ENCODE data around the gene MAOB. TPM values are rescaled to one million over a fixed set of nuclear protein-coding genes. Genes with fewer than 3 reads are reported as not detected.

Gene MAOB
- total and polyA plus RNA-seq, 10 of the 15 experiments (the other 5 are each of a cell fraction or from before 2014, with no cell fraction given), result 0.21 TPM; not detected in 9

GRCh38 chrX:43716696-43717095, 165.6 kb downstream of the MAOB start:
- FAIRE-seq (no peak), ATAC-seq (no peak), DNase-seq (ENCODE audit: low read depth, low spot score) (no peak)
- intact Hi-C loops (cut with micrococcal nuclease; ENCODE audit: unreplicated experiment), result no loop called here
- no peaks in the 10 kb centered on the region for H3K36me3 ChIP-seq (ENCODE audit: control insufficient read depth in 2 of 2, insufficient read depth in 2 of 2, low read length in 1 of 2)
- no peaks in the 10 kb centered on the region for H3K4me1 ChIP-seq (ENCODE audit: control insufficient read depth, insufficient read depth, low read length)
- 0% methylated on average over 1 of the region's 1 CpG for WGBS (ENCODE audit: insufficient coverage, insufficient replicate concordance, low lambda C conversion rate, missing lambda C conversion rate)
- no peaks in the 10 kb centered on the region for H3K79me2 ChIP-seq (ENCODE audit: control insufficient read depth, insufficient read depth, low read length)
- RAD21 ChIA-PET (ENCODE audit: unreplicated experiment), result no interaction called here
- H3K4me3 ChIP-seq, result no peak overlapping the region
- in situ Hi-C loops (cut with MboI), result no loop called here
- H3K27ac ChIP-seq (ENCODE audit: control insufficient read depth, insufficient read depth), result no peak overlapping the region
- BruUV-seq (replicated peaks), result no TSS peak
- H4K20me1 ChIP-seq (ENCODE audit: control insufficient read depth, insufficient read depth), result no peaks in the 10 kb centered on the region
- CTCF ChIA-PET, result no interaction called here
- no peak overlapping the region for H3K9ac ChIP-seq (ENCODE audit: control insufficient read depth, insufficient read depth, low read length)
- H3K9me3 ChIP-seq (replicated peaks; ENCODE audit: control insufficient read depth, insufficient read depth, low read length), result no peaks in the 10 kb centered on the region
- POLR2A ChIA-PET, result no interaction called here
- H3K4me2 ChIP-seq (ENCODE audit: control insufficient read depth, insufficient read depth), result no peak overlapping the region
- H3K27me3 ChIP-seq (replicated peaks in 1 of 2; ENCODE audit: control insufficient read depth in 2 of 2, insufficient read depth in 2 of 2, low read length in 1 of 2), result no peaks in the 10 kb centered on the region
- TF ChIP-seq FOXM1 (IDR thresholded peaks at IDR 0.05; ENCODE audit: low read depth, low read length) (no peak), HDAC2 (IDR thresholded peaks at IDR 0.05) (no peak), POLR2AphosphoS2 (IDR thresholded peaks at IDR 0.05; ENCODE audit: low read depth, low read length) (no peak), PAX5 (IDR thresholded peaks at IDR 0.05; ENCODE audit: borderline replicate concordance, low read depth, low read length) (no peak), NRF1 (conservative IDR thresholded peaks at IDR 0.05; ENCODE audit: low read depth, low read length) (no peak), BCL3 (IDR thresholded peaks at IDR 0.05; ENCODE audit: borderline replicate concordance, insufficient read depth, low read depth, low read length, poor library complexity, severe bottlenecking) (no peak), POLR2AphosphoS5 (IDR thresholded peaks at IDR 0.05; ENCODE audit: low read length) (no peak), HCFC1 (IDR thresholded peaks at IDR 0.05; ENCODE audit: low read length) (no peak), NFXL1 (IDR thresholded peaks at IDR 0.05; ENCODE audit: borderline replicate concordance) (no peak), NFYA (IDR thresholded peaks at IDR 0.05; ENCODE audit: borderline replicate concordance, low read depth, low read length) (no peak), KDM1A (IDR thresholded peaks at IDR 0.05; ENCODE audit: borderline replicate concordance) (no peak)
- TF ChIP-seq, protein P1, sequence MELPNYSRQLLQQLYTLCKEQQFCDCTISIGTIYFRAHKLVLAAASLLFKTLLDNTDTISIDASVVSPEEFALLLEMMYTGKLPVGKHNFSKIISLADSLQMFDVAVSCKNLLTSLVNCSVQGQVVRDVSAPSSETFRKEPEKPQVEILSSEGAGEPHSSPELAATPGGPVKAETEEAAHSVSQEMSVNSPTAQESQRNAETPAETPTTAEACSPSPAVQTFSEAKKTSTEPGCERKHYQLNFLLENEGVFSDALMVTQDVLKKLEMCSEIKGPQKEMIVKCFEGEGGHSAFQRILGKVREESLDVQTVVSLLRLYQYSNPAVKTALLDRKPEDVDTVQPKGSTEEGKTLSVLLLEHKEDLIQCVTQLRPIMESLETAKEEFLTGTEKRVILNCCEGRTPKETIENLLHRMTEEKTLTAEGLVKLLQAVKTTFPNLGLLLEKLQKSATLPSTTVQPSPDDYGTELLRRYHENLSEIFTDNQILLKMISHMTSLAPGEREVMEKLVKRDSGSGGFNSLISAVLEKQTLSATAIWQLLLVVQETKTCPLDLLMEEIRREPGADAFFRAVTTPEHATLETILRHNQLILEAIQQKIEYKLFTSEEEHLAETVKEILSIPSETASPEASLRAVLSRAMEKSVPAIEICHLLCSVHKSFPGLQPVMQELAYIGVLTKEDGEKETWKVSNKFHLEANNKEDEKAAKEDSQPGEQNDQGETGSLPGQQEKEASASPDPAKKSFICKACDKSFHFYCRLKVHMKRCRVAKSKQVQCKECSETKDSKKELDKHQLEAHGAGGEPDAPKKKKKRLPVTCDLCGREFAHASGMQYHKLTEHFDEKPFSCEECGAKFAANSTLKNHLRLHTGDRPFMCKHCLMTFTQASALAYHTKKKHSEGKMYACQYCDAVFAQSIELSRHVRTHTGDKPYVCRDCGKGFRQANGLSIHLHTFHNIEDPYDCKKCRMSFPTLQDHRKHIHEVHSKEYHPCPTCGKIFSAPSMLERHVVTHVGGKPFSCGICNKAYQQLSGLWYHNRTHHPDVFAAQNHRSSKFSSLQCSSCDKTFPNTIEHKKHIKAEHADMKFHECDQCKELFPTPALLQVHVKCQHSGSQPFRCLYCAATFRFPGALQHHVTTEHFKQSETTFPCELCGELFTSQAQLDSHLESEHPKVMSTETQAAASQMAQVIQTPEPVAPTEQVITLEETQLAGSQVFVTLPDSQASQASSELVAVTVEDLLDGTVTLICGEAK (IDR thresholded peaks at IDR 0.05; ENCODE audit: borderline replicate concordance), result no peak
- TF ChIP-seq, protein P2, sequence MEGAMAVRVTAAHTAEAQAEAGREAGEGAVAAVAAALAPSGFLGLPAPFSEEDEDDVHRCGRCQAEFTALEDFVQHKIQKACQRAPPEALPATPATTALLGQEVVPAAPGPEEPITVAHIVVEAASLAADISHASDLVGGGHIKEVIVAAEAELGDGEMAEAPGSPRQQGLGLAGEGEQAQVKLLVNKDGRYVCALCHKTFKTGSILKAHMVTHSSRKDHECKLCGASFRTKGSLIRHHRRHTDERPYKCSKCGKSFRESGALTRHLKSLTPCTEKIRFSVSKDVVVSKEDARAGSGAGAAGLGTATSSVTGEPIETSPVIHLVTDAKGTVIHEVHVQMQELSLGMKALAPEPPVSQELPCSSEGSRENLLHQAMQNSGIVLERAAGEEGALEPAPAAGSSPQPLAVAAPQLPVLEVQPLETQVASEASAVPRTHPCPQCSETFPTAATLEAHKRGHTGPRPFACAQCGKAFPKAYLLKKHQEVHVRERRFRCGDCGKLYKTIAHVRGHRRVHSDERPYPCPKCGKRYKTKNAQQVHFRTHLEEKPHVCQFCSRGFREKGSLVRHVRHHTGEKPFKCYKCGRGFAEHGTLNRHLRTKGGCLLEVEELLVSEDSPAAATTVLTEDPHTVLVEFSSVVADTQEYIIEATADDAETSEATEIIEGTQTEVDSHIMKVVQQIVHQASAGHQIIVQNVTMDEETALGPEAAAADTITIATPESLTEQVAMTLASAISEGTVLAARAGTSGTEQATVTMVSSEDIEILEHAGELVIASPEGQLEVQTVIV (IDR thresholded peaks at IDR 0.05; ENCODE audit: borderline replicate concordance, partially characterized antibody), result no peak
- SMC1A ChIA-PET (ENCODE audit: uncharacterized antibody, unreplicated experiment), result no interaction called here
- H2AFZ ChIP-seq (ENCODE audit: control insufficient read depth, low read depth, low read length), result no peak overlapping the region
